NCI-H1436 treated with DMSO at 0.1 percent for 48 hours (cell line): ENCODE results near the gene RIN3.

Experiments
- DNase-seq: peaks from one replicate; lab custom pipeline; 2025; lab: John Stamatoyannopoulos, UW

RIN3 gene

DNA sequence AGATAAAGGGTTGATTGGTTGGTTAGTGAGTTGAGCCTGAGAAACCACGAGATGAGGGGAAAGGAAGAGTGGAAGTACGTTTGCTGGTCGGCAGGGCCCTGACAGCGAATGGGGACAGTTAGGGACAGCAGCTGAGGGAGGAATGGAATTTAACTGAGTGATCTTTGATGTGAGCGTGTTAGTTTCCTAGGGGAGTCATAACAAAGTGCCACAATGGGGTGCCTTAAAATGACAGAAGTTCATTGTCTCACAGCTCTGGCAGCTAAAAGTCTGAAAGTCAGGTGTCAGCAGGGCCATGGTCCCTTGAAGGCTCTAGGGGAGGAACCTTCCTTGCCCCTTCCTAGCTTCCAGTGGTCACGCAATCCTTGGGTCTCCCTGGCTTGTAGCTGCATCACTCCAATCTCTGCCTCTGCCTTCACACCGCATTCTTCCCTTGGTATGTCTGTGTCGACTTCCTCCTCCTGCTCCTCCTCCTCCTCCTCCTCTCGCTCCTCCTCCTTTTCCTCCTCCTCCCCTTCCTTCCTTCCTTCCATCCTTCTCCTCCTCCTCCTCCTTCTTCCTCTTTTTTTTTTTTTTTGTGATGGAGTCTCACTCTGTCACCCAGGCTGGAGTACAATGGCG is 26.0 kb upstream of the RIN3 start:
- no peak for DNase-seq

DNA sequence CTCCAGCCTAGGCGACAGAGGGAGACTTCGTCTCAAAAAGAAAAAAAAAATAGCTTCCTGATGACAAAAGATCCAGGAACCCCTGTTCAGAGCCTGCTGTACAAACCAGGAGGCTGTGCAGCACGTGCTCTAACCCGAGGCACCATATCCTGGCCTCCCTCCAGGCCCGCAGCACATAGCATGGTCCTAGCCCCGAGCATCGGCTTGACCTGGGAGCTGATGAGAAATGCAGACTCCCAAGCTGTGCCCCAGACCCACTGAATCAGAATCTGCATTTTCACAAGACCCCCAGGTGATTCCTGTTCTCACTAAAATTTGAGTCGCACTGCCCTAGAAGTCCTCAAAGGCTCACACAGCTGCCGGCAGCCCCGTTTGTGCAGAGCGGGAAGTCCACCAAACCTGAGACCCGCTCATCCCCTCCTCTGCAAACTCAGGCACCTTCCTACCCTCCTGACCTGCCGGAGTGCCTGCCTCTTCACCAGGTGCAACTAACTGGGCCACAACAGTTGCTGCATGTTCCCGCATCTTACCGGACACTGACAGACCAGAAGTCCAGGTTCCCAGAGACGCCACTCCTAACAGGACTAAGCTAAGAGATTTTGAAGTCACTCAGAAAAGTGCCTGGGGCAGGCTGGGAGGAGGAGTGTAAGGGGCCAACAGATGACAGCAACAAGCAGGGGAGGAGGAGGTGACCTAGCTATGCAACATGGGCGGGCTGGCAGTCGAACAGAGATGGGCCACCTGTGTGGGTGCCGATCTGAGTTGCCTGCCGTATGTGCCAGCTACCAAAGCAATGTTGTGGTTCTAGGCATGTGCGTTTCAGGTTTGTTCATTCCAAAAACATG is 24.0 kb upstream of the RIN3 start:
- no peak for DNase-seq

DNA sequence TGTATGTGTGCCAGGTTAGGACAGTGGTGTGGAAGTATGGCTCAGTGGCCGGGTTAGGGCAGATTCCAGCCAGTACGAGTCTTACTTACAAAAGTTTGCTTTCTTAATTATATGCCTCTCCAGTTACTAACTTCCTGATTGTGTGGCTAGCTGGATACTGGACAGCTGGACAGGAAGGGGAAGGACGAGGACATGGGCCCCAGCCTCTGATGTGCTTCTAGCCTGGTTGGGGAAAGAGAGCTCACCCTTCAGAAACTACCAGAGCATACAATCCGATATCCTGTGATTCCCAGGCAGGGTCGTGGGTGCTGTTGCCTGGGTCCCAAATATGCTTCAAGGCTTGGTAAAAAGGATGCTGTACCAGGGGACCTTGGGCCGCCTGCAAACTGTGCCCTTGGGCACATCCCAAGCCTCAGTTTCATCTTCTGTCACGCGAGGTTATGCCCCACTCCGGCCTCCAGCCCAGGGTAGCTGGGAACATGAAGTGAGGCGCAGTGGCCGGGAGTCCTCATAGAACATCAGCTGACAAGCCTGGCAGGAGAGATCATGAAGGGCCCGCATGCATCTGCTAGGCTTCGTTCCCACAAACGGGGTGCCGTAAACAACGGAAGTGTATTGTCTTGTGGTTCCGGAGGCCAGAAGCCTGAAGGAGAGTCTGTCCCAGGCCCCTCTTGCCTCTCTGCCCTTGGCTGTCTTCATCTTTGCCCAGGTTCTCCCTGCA is 23.2 kb upstream of the RIN3 start:
- DNase-seq = no peak

DNA sequence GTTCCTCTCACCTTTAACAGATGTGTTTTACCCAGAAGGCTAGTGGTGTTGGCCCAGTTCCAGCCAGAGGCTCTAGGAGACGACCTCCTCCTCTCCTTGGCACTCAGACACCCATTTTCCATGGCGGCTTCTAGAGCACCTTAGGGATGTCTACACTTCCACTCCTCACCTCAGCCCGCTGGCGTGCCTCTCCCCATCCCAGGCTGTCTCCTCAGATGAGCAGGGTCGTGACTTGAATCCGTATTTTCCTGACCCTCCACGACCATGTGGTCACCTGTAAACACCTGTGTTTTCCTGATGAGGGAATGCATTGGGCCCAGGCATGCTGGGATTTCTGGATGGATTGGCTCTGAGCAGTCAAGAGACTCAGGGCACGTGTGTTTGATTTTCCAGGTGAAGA is 21.8 kb upstream of the RIN3 start:
- no peak for DNase-seq

DNA sequence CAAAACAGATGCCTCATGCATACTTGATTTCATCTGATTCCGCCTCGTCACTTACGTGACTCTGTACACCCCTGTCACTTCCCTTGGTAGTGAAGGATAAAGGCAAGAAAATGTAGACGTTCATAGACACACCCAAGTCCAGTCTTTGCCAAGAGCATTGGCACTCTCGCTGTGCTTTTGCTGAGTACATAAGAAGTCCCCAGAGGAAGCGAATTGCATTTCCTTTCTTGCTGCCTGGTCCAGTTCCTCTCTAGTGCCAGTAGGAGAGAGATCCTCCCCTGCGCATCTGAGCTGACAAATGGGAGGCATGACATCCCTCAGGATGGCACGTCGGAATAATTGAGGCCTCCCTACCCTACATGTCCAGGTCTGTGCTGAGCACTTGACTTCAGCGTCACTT is 21.3 kb upstream of the RIN3 start:
- no peak for DNase-seq

DNA sequence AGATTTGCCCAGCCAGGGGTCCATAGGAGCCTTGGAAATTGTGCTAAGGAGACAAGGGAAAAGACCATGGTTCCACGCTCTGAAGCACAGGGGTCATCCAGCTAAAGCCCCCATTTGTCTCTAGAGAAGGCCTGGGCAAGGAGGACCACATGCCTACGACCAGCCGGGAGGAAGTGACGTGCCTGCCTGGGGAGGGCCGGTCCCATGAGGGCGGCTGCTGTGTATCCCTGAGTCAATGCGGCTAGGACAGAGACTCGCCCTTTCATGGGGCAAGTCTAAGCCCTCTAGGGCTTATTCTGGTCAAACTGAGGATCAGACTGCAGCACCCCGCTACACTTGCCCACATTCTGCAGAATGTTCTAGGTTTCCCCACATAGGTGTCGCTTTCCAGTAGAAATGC is 20.6 kb upstream of the RIN3 start:
- DNase-seq = no peak

DNA sequence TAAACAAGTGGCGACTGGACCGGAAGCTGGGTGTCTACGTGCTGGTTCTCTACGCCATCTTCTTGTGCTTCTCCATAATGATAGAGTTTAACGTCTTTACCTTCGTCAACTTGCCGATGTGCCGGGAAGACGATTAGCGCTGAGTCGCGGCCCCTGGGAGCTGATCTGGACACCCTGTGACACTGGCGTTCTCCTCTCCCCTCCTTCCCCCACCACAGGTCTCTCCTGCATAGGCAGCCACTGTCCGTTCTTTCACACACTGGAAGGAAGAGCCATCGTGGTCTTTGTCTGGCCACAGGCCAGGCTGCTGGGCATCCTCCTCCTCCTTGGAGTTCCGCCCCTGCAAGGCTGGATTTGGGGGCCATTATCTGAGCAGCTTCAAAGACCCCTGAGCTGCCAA is 20.1 kb upstream of the RIN3 start:
- DNase-seq = no peak

DNA sequence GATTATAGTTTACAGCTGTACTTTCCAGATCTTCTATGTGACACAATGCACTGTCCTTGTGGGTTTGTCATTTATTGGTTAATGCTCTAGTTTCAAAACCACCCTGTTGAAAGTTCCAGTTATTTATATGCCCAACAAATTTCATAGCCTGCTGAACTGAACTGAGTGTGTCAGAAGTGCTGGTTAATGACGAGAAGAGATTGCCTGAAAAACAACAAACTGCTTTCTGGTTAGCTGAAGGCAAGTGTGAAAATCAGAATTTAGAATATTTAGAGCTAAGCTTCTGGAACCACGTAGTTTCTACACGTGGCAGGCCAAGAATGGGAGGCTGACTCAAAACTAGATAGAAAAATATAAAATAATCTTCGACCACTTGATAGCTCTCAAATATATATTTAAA is 19.1 kb upstream of the RIN3 start:
- DNase-seq = no peak

DNA sequence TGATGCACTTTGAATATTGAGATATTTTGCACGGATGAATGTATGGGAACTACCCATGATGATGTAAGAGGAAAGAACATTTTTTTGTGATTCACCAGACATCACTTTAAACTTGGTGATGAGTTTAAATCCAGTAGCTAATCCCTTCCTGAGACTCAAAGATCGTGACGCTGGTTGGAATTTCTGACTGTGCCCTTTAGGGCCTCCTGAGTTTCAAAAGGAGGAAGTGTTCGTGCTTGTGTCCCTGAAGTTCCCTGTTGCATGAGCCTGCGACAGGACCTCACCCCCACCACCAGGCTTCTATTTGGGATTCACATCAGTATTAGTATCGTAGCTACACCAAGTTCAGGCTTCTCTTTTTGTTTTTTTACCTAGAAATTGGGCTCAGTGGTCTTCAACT is 18.6 kb upstream of the RIN3 start:
- DNase-seq = no peak

DNA sequence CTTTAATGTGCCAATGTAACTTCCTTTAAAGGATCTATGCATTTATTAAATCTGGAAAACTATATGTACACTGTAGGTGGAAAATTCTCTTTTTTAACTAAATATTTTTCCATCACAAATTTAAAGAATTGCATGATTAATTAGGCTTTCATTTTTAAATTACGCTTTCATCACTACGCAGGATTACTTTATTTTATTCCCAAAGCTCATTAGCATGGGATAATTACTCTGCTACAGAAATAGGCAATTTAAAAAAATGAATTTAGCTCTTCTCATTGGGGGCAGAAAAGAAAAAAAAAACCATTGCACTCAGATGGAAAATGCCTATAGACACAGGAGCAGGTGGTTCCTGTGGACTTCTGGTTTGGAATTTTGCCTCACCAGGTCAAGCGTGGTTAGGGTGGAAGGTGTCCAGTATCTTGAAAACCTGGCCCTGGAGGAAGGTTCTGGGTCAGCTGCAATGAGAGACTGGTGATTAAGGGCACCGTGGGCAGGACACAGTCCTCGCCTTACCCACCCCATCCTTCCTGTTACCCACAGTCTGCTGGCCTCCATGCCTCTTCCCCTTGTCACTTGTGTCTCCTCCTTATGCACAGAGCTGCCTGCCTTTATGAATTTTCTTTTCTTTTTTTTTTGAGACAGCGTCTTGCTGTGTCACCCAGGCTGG is 17.3 kb upstream of the RIN3 start:
- no peak for DNase-seq

DNA sequence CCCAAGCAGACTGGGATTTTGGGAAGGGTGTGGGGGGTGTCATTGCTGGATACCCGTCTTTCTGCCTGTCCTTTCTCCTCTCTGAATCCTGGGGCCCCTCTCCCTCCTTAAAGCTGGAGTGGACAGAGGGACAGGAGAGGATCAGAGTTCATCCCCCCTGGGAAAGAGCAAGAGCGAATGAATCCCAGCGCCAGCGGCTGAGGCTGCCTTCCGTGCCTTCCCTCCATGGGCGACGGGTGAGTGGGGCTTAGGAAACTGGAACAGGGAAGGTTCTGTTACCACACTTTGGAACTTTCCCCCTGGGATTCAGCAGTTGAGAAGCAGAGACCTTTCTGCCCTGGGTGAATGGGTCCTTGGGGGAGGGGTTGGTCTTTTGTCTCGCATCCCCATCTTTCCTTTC is 16.2 kb upstream of the RIN3 start:
- no peak for DNase-seq

DNA sequence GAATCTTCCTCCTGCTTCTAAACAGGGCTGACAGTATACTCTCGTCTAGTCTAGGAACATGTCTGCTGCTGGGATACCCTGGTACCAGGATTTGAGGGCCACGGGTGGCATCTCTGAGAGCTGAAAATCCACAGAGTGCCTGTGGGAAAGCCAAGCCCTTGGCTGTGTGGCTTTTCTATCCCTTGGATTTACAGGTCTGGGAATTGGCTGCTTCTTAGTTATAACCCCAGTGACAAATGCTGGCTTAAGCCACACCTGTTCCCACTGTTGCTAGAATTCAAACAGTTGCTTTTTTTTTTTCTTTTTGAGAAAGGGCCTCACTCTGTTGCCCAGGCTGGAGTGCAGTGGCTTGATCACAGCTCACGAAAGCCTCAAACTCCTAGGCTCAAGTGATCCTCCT is 14.3 kb upstream of the RIN3 start:
- no peak for DNase-seq

DNA sequence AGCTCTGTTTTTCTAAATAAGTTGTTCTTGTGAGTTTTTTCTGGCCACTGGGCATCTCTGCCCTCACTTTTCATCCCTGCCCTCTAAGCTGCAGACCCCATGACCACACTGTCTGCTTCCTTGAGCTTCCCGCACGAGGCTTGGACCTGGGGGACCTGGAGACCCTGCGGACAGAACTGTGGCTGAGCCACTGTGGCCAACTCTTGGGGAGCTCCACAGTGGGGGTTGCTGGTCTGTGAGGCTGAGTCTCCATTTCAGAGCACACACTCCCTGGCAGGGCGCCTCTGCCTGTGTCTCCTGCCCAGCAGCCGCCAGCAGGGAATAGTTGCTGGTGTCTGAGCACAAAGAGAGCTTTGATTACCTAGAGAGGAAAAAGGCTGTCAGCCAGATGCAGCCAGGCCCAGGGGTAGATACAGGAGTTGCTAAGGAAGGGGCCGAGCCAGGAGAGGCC is 13.1 kb upstream of the RIN3 start:
- DNase-seq = no peak

DNA sequence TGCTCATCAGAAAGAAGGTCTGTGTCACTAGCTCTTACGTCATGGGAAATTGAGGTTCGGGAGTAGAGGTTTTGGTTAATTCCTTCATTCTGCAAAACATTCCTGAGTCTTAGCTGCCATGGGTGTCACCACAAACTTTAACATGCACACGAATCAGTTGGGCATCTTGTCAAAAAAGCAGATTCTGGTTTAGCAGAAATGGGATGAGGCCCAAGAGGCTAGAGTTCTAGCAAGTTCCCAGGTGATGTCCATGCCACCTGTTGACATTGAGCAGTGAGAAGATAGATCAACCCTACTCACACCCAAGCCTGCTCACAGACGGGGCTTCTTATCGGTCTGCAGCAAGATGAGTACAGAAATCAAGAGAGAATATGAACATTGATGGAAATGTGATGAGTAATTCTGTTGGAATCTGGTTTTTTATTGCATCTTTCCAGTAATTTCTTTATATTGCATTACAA is 11.7 kb upstream of the RIN3 start:
- no peak for DNase-seq

DNA sequence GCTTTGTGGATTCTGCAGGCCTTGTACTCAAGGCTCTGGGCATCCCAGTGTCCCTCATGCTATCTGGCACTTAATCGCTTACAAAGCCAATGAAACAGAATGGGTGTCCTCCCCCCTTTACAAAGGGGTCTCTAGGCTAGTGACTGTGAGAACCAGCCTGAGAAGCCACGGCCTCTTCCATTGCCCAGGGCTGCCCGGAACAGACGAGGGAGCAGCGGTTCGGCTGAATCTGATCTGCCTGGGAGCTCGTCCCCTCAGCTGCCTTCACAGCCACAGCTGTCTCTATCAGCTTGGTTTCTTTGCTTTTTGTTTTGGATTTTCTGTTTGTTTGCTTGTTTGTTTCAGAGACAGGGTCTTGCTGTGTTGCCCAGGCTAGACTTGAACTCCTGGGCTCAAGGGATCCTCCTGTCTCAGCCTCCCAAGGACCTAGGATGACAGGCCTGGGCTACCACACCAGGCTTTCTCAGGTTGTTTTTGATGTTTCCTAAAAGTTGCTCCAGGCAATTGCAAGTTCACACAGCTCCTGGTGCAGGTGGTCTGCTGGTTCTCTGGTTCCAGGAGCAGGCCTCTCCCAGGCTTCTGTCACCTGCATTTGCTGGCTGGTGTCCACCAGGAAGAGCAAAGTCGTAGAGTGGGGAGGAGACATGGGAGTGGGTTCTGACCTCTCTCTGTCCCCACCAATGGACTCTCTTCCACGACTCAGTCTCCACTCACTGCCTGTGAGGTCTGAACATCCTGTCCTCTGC is 10.9 kb upstream of the RIN3 start:
- DNase-seq = no peak

DNA sequence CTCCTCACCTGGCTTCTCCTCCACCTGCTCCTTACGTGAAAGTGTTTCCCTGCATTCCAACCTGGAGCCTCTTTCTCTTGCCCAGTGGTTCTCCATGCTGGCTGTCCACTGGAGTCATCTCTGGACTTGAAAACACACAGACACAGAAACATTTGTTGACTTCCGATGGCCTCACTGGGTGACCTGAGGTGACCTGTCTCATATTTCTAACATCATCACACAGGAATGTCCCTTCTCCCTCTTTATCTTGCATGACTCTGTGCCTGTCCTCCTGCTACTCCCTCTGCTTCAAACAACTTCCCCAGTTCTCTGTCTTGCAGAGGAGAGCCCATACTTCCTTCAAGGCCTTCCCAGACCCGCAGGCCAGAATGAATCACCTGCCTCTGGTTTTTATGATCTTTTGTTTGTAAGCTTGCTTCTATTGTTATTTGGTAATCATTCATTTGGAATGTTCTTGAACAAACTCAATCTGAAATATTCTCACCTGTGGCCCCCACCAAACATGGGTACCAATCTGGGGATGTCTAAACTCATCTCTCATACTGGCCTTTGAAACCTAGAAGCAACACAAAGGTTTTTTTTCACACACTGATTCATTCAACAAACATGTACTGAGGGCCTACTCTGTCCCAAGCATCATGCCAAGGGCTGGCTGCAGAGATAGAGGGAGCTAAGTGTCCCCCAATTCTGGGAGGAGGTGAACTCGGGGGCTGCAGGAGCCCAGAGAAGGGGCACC is 9.7 kb upstream of the RIN3 start:
- DNase-seq = no peak

DNA sequence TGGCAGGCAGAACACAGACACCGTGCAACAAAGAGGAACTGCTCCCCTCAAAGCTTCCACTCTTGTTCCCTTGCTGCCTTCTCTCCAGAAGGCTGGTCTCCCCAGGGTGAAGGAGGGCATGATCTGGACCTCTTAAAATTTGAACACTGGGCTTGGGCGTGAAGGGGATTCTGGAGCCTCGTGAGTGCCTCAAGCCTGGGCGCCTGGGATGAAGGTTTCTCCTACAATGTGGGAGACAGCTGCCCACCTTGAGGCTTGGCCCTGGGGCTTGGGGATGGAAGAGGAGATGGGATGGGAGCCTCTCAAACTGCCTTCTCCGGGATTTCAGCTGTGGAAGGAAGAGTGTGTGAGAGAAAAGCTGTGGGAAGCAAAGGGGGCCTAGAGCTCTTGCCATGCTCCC is 7.8 kb upstream of the RIN3 start:
- no peak for DNase-seq

DNA sequence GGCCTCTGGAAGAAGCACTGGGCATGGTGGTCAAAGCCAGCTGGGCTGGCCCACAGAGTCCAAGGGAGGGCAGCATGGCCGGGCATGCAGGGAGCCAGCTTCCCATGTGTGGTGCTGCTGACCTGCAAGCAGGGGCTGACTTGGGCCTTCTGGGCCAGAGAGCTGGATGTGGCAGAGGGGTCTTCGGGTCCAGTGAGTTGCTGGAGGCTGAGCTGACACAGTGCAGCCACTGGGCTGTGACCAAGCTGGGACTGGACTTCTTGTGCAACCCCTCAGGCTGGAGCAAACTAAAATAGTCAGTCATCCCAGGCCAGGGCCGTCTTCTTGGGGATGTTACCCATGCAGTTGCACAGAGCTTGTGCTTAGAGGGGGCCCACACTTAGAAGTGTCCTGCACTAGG is 7.3 kb upstream of the RIN3 start:
- DNase-seq = no peak

DNA sequence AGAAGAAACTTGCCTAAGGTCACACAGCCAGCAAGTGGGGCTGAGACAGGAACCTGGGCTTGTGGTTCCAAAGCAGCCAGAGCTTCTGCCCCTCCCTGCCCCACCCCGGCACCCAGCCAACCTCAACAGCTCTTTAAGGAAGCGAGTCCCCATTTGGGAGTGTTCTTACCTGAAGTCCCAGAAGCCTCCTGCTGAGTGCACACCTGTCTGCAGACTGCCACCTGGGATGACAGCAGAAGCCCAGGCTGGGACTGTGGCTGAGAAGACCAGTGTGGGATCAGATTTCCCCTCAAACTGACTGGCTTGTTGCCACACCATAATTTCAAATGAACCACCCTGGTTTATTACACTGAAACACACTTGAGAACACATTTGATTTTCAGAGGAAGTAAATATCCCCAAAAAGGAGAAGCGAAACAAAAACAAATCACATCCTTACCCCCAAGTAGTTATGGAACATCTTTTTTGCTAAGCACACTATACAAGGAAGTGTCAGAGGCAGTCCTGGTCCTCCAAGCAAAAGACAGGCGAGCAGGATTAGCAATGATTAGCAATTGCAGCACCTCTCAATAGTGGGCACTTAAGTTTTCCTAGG is 6.3 kb upstream of the RIN3 start:
- DNase-seq = no peak

DNA sequence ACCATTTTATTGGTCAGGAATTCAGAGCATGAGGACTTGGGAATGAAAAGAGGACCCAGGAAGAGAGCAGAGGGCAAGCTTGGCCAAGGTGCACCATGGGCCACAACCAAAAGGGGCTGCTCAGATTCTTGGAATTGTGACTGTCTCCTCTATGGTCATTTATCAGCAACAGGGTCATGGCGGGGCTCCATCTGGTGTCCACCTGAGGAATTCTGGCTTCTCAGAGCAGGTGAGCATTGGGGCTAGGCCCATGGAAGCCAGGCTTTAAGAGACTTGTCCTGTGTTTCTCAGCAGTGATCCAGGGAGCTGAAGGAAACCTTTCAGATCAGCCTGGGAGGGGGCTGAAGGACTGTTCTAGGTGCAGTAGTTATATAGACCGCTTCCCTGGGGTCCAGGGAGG is 2.6 kb upstream of the RIN3 start:
- no peak for DNase-seq
